H9 (cell line): ENCODE measurements around the gene ATG13. TPM values are rescaled to one million over a fixed set of nuclear protein-coding genes. Genes with fewer than 3 reads are reported as not detected.

Experiments
- DNase-seq: peaks from one replicate; pipeline ENCODE4 v3.0.0-alpha.2; 2017
- H2AFZ ChIP-seq: one replicate; pipeline ENCODE4 v1.6.1; 2013; ENCODE audit warnings: mild to moderate bottlenecking, low read length, control low read depth, moderate library complexity
- H2AK5ac ChIP-seq: 2 replicates; pipeline ENCODE4 v1.6.1; 2013; ENCODE audit warnings: low read length, control low read depth, mixed read lengths; ENCODE audit not compliant: insufficient read length
- H2BK120ac ChIP-seq: one replicate; pipeline ENCODE4 v1.6.1; 2013; ENCODE audit warnings: low read depth, mild to moderate bottlenecking, low read length, control low read depth, inconsistent platforms; ENCODE audit not compliant: poor library complexity, severe bottlenecking
- H2BK12ac ChIP-seq: 2 replicates; pipeline ENCODE4 v1.6.1; 2013; ENCODE audit warnings: low read length, control low read depth, mixed read lengths, low read depth; ENCODE audit not compliant: insufficient read length
- H2BK15ac ChIP-seq: 2 replicates; pipeline ENCODE4 v1.6.1; 2013; ENCODE audit warnings: low read depth, low read length, control low read depth
- H2BK20ac ChIP-seq: one replicate; pipeline ENCODE4 v1.6.1; 2013; ENCODE audit warnings: low read depth, mild to moderate bottlenecking, low read length, control low read depth, inconsistent platforms; ENCODE audit not compliant: poor library complexity, severe bottlenecking
- H2BK5ac ChIP-seq: 2 replicates; pipeline ENCODE4 v1.6.1; 2013; ENCODE audit warnings: low read length, control low read depth, mixed read lengths; ENCODE audit not compliant: insufficient read length
- H3K14ac ChIP-seq: 2 replicates; pipeline ENCODE4 v1.6.1; 2013; ENCODE audit warnings: low read length, control low read depth; ENCODE audit not compliant: insufficient read depth
- H3K18ac ChIP-seq: 2 replicates; pipeline ENCODE4 v1.6.1; 2013; ENCODE audit warnings: low read depth, mild to moderate bottlenecking, mixed read lengths, low read length, control low read depth; ENCODE audit not compliant: insufficient read length
- H3K23ac ChIP-seq: 2 replicates; pipeline ENCODE4 v1.6.1; 2013; ENCODE audit warnings: low read length, control low read depth, mixed read lengths, low read depth; ENCODE audit not compliant: insufficient read length
- H3K23me2 ChIP-seq: 2 replicates; pipeline ENCODE4 v1.6.1; 2013; ENCODE audit warnings: low read depth, mild to moderate bottlenecking, mixed read lengths, low read length, control low read depth; ENCODE audit not compliant: insufficient read length, poor library complexity, severe bottlenecking
- H3K27ac ChIP-seq: 2 replicates; pipeline ENCODE4 v1.5.1; 2013; ENCODE audit warnings: low read length, control low read depth, mixed read lengths, low read depth; ENCODE audit not compliant: insufficient read length
- H3K27me3 ChIP-seq: 2 replicates; pipeline ENCODE4 v1.6.1; 2013; ENCODE audit warnings: low read length, control low read depth, inconsistent platforms; ENCODE audit not compliant: insufficient read depth
- H3K4ac ChIP-seq: 2 replicates; pipeline ENCODE4 v1.6.1; 2013; ENCODE audit warnings: low read depth, mild to moderate bottlenecking, control low read depth, inconsistent platforms, low read length, moderate library complexity
- H3K4me1 ChIP-seq: 2 replicates; pipeline ENCODE4 v1.6.1; 2013; ENCODE audit warnings: low read length, control low read depth, inconsistent platforms; ENCODE audit not compliant: insufficient read depth
- H3K4me2 ChIP-seq: 2 replicates; pipeline ENCODE4 v1.6.1; 2013; ENCODE audit warnings: low read length, control low read depth, mixed read lengths; ENCODE audit not compliant: insufficient read length, insufficient read depth
- H3K56ac ChIP-seq: 2 replicates; pipeline ENCODE4 v1.6.1; 2013; ENCODE audit warnings: low read depth, mild to moderate bottlenecking, mixed read lengths, low read length, control low read depth; ENCODE audit not compliant: insufficient read length
- H3K79me1 ChIP-seq: 2 replicates; pipeline ENCODE4 v1.6.1; 2013; ENCODE audit warnings: low read depth, mild to moderate bottlenecking, moderate library complexity, low read length, control low read depth, inconsistent platforms; ENCODE audit not compliant: insufficient read depth, poor library complexity, severe bottlenecking
- H3K79me2 ChIP-seq: 2 replicates; pipeline ENCODE4 v1.6.1; 2013; ENCODE audit warnings: low read length, control low read depth, inconsistent platforms; ENCODE audit not compliant: insufficient read depth
- H3K9ac ChIP-seq: 2 replicates; pipeline ENCODE4 v1.6.1; 2013; ENCODE audit warnings: low read length, control low read depth, mixed read lengths; ENCODE audit not compliant: insufficient read length; ENCODE audit errors: extremely low read depth
- H3K9me3 ChIP-seq: one replicate; pipeline ENCODE4 v1.6.1; 2013; ENCODE audit warnings: low read depth, low read length, inconsistent platforms; ENCODE audit not compliant: control insufficient read depth
- H3T11ph ChIP-seq: one replicate; pipeline ENCODE4 v1.6.1; 2013; ENCODE audit warnings: mild to moderate bottlenecking, low read length, control low read depth, inconsistent platforms
- H4K20me1 ChIP-seq: one replicate; pipeline ENCODE4 v1.6.1; 2013; ENCODE audit not compliant: control insufficient read depth, insufficient read length, insufficient read depth
- H4K5ac ChIP-seq: 2 replicates; pipeline ENCODE4 v1.6.1; 2013; ENCODE audit warnings: low read depth, mild to moderate bottlenecking, mixed read lengths, low read length, control low read depth; ENCODE audit not compliant: insufficient read length
- H4K8ac ChIP-seq: replicated peaks from 2 replicates; pipeline ENCODE4 v1.6.1; 2013; ENCODE audit warnings: low read length, control low read depth, mixed read lengths, low read depth; ENCODE audit not compliant: insufficient read length
- H4K91ac ChIP-seq: 2 replicates; pipeline ENCODE4 v1.6.1; 2013; ENCODE audit warnings: low read depth, mild to moderate bottlenecking, moderate library complexity, mixed read lengths, low read length, control low read depth; ENCODE audit not compliant: insufficient read length
- H3K27ac Mint-ChIP-seq, 3 experiments: 2 replicates in 2 of 3; 3 replicates in 1 of 3; pipeline ENCODE4 v1.8.0; 2020 to 2021; ENCODE audit warnings: mixed read lengths in 3 of 3, mild to moderate bottlenecking in 1 of 3, moderate library complexity in 1 of 3
- H3K27me3 Mint-ChIP-seq: 2 replicates; pipeline ENCODE4 v1.8.0; 2021; ENCODE audit warnings: low read depth, mild to moderate bottlenecking, moderate library complexity, mixed read lengths
- H3K36me3 Mint-ChIP-seq, 3 experiments: 2 replicates in 2 of 3; 3 replicates in 1 of 3; pipeline ENCODE4 v1.8.0; 2020 to 2021; ENCODE audit warnings: low read depth in 3 of 3, mixed read lengths in 3 of 3; ENCODE audit not compliant: insufficient read depth in 1 of 3
- H3K4me1 Mint-ChIP-seq, 2 experiments: 2 replicates each; pipeline ENCODE4 v1.8.0; 2020; ENCODE audit warnings: mixed read lengths in 2 of 2
- H3K4me3 Mint-ChIP-seq, 2 experiments: 2 replicates in 1 of 2; 3 replicates in 1 of 2; pipeline ENCODE4 v1.8.0; 2020 to 2021; ENCODE audit warnings: mild to moderate bottlenecking in 2 of 2, mixed read lengths in 2 of 2, moderate library complexity in 1 of 2
- H3K9me3 Mint-ChIP-seq, 2 experiments: 2 replicates in 1 of 2; 3 replicates in 1 of 2; pipeline ENCODE4 v1.8.0; 2020; ENCODE audit warnings: mild to moderate bottlenecking in 2 of 2, mixed read lengths in 2 of 2, moderate library complexity in 1 of 2
- WGBS: extraction: QIAGEN DNeasy Blood & Tissue Kit; methylation state at CpG from one replicate; pipeline ENCODE4 v1.1.7; 2013; ENCODE audit warnings: missing lambda C conversion rate, low lambda C conversion rate, mixed read lengths; ENCODE audit not compliant: insufficient read length; ENCODE audit errors: extremely low coverage; 5-methylcytosine and 5-hydroxymethylcytosine counted together
- total RNA-seq: library from RNA; stranded (reverse); gene quantifications from 2 replicates; pipeline ENCODE4 v1.2.1, GENCODE V29; 2021
- TF ChIP-seq, protein P1 (sequence below): fragments of 200-600 bp; sonication (generic); conservative IDR thresholded peaks from 3 replicates; pipeline ENCODE4 v1.8.0; 2021; ENCODE audit warnings: antibody characterized with exemption, mild to moderate bottlenecking

ATG13 gene
- total RNA-seq, 1 experiment from 2014 or later: 79.1 TPM

DNA sequence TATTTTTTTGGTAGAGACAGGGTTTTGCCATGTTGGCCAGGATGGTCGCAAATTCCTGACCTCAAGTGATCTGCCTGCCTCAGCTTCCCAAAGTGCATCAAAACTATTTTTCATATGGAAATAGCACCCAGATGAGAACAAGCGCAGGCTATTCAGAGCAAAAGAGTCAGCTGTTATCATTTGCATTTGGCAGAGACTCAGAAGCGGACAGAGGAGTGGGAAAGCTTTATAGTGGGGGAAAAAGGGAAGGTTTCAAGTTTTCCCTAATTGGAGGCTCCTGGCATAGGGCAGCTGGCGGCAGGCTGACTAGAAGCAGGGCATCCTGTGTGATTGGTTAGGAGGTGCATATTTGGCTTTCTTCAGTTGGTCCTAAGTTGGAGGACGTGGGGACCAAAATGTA, 20.2 kb downstream of the ATG13 start:
- Mint-ChIP-seq H3K4me1 (no peaks in the 10 kb centered on the region), H3K27ac (peak overlapping the region in 1 of 3 experiments; percentile 70; a peak in 1 of 7 replicates), H3K9me3 (no peaks in the 10 kb centered on the region), H3K36me3 (peaks cover 8 to 22% (median 15%) of the 10 kb centered on the region in 3 experiments), H3K27me3 (no peaks in the 10 kb centered on the region), H3K4me3 (no peak overlapping the region)
- no peak overlapping the region for H3K27ac ChIP-seq
- H2BK20ac ChIP-seq: no peak overlapping the region
- no peak overlapping the region for H2BK120ac ChIP-seq
- H2AFZ ChIP-seq: no peak overlapping the region
- no peak overlapping the region for H3T11ph ChIP-seq
- no peak overlapping the region for H3K56ac ChIP-seq
- TF ChIP-seq, protein P1, sequence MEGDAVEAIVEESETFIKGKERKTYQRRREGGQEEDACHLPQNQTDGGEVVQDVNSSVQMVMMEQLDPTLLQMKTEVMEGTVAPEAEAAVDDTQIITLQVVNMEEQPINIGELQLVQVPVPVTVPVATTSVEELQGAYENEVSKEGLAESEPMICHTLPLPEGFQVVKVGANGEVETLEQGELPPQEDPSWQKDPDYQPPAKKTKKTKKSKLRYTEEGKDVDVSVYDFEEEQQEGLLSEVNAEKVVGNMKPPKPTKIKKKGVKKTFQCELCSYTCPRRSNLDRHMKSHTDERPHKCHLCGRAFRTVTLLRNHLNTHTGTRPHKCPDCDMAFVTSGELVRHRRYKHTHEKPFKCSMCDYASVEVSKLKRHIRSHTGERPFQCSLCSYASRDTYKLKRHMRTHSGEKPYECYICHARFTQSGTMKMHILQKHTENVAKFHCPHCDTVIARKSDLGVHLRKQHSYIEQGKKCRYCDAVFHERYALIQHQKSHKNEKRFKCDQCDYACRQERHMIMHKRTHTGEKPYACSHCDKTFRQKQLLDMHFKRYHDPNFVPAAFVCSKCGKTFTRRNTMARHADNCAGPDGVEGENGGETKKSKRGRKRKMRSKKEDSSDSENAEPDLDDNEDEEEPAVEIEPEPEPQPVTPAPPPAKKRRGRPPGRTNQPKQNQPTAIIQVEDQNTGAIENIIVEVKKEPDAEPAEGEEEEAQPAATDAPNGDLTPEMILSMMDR: no peak
- no peaks in the 10 kb centered on the region for H3K79me1 ChIP-seq
- H3K4me2 ChIP-seq: no peak overlapping the region
- H3K4ac ChIP-seq: no peak overlapping the region
- no peak overlapping the region for H2AK5ac ChIP-seq
- H4K8ac ChIP-seq: no peak overlapping the region
- H2BK5ac ChIP-seq: no peak overlapping the region
- no peak overlapping the region for H2BK12ac ChIP-seq
- no peak overlapping the region for H4K5ac ChIP-seq
- H4K91ac ChIP-seq: no peak overlapping the region
- H3K9ac ChIP-seq: no peak overlapping the region
- no CpG with 5 or more reads among the region's 5 CpGs for WGBS
- H3K18ac ChIP-seq: no peak overlapping the region
- no peaks in the 10 kb centered on the region for H3K9me3 ChIP-seq
- no peaks in the 10 kb centered on the region for H3K27me3 ChIP-seq
- H3K4me1 ChIP-seq: no peaks in the 10 kb centered on the region
- no peak overlapping the region for H3K23ac ChIP-seq
- H3K14ac ChIP-seq: no peak overlapping the region
- H3K79me2 ChIP-seq: no peaks in the 10 kb centered on the region
- DNase-seq: no peak
- no peak overlapping the region for H2BK15ac ChIP-seq
- H3K23me2 ChIP-seq: no peaks in the 10 kb centered on the region
- no peaks in the 10 kb centered on the region for H4K20me1 ChIP-seq
